Fibroblast of lung (primary cell): Measurements from ENCODE around the gene VWF.

Source experiments
- CTCF ChIP-seq, 2 donors: IDR thresholded peaks in 1 of 2; conservative IDR thresholded peaks in 1 of 2; 1 replicate in 1 of 2; 2 replicates in 1 of 2; pipeline ENCODE4 v1.5.1; 2011 to 2012; ENCODE audit warnings: low read length in 2 of 2, control low read depth in 1 of 2, inconsistent platforms in 1 of 2, low read depth in 1 of 2, mild to moderate bottlenecking in 1 of 2
- EZH2 ChIP-seq: IDR thresholded peaks from 2 replicates; pipeline ENCODE4 v1.5.1; 2012; ENCODE audit warnings: low read length, control low read depth, mild to moderate bottlenecking; ENCODE audit errors: missing control alignments

- TF ChIP-seq CTCF (conservative IDR thresholded peaks at IDR 0.05 in 1 of 2, IDR thresholded peaks at IDR 0.05 in 1 of 2; ENCODE audit: low read depth in 1 of 2, low read length in 2 of 2), result no peak
- TF ChIP-seq EZH2, result no peak
These were observed 41.9 kb downstream of the VWF start for GRCh38 chr12:6082613-6083012.
